NAMALWA (cell line): Measurements from ENCODE around the gene CEP20.

Source experiments
- DNase-seq: peaks from one replicate; pipeline ENCODE4 v3.0.0-alpha.2; 2015; ENCODE audit warnings: low spot score

The CEP20 gene

DNA sequence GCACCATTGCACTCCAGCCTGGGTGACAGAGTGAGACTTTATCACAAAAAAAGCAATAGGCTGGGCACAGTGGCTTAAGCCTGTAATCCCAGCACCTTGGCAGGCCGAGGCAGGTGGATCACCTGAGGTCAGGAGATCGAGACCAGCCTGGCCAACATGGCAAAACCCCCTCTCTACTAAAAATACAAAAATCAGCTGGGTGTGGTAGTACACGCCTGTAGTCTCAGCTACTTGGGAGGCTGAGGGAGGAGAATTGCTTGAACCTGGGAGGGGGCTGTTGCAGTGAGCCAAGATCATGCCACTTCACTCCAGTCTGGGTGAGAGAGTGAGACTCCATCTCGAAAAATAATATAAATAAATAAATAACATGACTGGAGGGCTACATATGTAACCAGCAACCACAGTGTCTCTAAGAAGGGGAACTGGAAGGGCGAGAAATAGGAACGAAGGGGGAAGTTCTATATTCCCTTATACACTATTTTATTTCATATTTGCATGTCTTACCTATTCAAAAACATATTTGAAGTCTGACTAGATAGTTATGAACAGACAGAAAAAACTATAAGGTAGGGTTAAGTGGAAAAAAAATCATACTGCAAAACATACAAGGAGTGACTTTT, 57.5 kb downstream of the CEP20 start:
- no peak for DNase-seq

DNA sequence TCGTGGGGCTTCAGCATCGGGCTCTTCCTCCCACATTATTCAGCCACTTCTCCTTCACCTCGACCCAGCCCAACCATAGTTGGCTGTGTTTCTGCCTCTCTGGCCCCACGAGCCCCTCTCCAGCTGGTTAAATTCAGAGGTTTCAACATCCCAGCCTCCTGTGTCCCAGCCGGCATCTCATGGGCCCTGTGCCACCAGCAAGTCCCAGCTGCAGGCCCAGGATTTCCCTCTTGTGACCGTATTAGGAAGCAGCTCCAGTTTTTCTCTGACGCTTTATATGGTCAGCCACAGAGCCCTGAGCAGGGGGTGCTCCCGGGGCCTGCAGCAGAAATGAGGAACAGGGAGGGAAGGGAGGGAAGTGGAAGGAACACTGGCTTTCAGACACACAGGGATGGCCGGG, 58.9 kb downstream of the CEP20 start:
- no peak for DNase-seq

DNA sequence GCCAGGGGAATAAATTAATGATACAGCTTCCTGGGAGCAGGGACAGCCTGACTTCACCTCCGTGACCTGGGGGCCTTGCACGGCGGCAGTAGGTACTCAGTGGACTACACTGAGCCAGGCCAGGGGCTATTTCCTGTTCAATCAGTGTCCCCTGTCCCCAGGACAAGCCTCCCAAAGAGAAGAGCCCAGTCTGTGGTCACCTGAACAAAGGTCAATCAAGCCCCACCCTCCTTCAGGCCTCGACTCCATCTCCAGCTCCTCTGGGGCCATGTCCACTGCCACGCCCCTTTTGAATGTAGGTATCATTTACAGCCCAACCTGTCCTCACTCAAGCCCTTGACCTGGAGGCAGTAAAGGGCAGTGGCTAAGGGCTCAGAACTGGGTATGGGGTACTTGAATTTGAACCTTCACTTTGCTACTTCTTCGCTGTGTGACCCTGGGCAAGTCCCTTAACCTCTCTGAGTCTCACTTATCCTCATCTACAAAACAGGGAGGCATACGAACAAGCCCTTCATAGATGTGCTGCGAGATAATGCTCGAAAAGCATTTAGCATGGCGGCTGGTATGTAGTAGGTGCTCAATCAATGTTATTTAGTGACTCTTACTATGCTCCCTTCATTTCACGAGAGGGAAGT, 60.6 kb downstream of the CEP20 start:
- no peak for DNase-seq

DNA sequence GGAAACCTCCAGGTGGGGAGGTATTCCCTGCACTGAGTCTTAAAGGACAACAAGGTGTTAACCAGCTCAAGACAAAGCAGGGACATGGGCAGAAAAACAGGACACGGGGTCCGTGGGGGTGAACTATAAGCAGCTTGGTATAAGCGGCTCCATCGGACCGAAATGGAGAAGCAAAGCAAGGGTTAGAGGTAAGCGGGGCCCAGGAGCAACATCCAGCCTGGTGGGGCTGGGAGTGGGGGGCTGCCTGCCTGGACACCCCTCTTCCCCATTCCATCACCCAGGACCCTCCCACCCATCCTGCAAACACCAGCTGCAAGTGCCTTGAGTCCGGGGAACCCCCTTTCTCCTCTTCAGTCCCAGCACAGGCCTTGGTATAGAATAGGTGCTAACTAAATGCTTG, 61.1 kb downstream of the CEP20 start:
- no peak for DNase-seq

DNA sequence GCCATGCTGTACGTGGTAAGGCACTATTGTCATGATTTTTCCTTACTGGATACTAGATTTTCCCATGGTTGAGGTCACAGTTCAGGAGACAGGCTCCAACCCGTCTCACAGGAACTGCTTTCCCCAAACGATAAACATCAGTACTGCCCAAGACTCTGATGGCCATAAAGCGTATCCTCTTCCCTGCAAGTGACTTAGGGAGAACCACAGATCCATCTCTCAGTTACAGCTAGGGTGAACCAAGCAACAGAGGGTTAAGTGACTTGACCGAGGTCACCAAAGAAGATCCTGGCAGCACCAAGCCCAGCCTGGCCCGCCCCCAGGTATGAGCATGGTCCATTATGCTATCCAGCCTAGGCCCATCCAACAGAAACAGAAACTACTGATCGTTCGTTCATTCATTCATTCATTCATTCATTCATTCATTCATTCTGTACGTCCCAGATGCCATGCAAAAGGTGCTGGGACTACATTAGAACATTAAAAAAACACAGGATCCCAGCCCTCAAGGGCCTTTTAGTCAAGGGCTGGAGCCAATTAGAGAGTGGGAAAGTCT, 62.6 kb downstream of the CEP20 start:
- no peak for DNase-seq

DNA sequence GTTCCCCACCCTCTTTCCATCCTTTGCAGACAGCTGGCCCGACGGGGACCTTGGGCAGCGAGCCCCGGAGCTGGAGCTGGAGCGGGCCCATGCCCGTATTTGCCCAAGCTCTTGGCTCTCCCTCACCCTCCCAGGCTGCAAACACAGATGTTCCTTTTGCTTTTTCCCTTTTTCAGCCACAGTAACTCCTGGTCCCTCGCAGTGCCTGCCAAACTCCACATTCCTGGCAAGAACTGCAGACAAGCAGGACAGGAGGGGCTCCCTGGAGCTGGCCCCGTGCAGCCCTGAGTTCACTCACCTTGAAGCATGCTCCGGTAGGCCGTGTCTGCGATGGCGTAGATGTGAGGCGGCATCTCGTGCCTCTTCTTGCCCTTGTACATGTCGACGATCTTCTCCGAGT, 65.4 kb downstream of the CEP20 start:
- no peak for DNase-seq

DNA sequence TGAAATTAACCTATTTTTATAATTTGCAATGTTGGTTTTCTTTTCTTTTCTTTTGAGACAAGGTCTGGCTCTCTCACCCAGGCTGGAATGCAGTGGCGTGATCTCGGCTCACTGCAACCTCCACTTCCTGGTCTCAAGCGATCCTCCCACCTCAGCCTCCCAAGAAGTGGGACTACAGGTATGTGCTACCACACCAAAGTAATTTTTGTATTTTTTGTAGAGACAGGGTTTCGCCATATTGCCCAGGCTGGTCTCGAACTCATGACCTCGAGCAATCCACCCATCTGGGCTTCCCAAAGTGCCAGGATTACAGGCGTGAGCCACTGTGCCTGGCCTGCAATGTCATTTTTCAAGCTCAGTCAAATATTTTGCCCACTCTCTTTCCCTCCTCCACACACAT, 67.6 kb downstream of the CEP20 start:
- DNase-seq: no peak

DNA sequence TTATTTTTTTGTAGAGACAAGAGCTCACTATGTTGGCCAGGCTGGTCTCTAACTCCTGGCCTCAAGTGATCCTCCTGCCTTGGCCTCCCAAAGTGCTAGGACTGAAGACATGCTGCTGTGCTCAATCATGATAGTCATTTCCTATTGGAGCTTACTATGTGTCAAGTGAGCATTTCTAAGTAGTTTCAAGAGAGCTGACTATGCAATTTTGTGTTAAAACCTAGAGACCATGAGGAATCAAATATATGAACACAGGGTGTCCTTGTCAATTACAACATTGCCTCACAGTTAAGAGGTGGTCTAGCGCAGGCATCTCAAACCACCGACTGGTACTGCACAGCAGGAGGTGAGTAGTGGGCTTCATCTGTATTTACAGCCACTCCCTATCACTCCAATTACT, 69.4 kb downstream of the CEP20 start:
- no peak for DNase-seq

DNA sequence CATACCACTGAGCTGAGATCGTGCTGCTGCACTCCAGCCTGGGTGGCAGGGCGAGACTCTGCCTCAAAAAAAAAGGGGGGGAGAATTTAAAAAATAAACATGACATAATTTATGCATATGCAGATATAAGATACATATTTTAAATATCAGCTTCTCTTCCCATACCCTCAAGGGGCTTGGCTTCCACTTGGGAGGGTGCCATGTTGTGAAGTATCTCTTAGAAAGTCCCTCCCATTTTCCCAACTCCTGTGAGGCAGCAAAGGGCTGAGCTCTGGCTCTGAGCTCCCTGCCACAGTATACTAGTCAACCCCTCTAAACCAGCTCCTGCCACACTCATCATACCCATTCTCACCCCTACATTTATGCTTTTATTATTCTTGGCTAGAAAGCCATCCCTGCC, 71.0 kb downstream of the CEP20 start:
- no peak for DNase-seq

DNA sequence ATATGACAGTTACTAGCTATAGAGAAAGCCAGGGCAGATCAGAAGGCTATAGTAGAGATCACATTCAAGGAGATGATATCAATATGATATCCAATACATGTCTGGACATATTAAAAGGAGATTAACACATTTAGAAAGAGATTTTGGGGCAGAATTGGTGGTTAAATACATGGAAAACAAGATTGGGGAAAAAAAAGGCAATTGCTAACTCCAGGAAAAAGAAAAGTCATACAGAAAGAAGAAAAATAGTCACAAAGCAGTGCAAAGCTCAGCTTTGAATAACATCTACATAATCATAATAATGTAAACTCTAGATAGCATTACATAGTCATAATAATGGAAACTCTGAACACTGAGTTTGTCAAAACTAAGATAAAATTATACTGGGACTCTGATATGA, 72.2 kb downstream of the CEP20 start:
- no peak for DNase-seq
